B cell (primary cell): ENCODE data around the gene TRPM2. TPM values are rescaled to one million over a fixed set of nuclear protein-coding genes. Genes with fewer than 3 reads are reported as not detected.

Experiments
- ATAC-seq: fragments of 200-7000 bp; cut with Tn5 transposase; one replicate; pipeline ENCODE4 v1.10.0; 2021; ENCODE audit warnings: low read depth, mild to moderate bottlenecking, moderate number of reproducible peaks, moderate library complexity
- CTCF ChIA-PET: fragments of 350-600 bp; sonication (Branson Sonifier 250); formaldehyde crosslinking; loops from one replicate; lab custom pipeline; 2021; ENCODE audit warnings: antibody characterized with exemption, inconsistent platforms; lab: Charles Lee
- POLR2A ChIA-PET: fragments of 350-600 bp; sonication (Branson Sonifier 250); formaldehyde crosslinking; loops from one replicate; lab custom pipeline; 2021; ENCODE audit warnings: antibody characterized with exemption; lab: Charles Lee
- DNase-seq: peaks from one replicate; pipeline ENCODE4 v3.0.0; 2013
- H2AFZ ChIP-seq: 2 replicates; pipeline ENCODE4 v1.6.1; 2012; ENCODE audit warnings: mild to moderate bottlenecking, low read depth, low read length; ENCODE audit not compliant: insufficient read depth, poor library complexity, severe bottlenecking
- H3K27ac ChIP-seq, 2 donors: 1 replicate in 1 of 2; 2 replicates in 1 of 2; pipeline ENCODE4 v1.5.1; 2012 to 2013; ENCODE audit warnings: low read length in 2 of 2, mild to moderate bottlenecking in 2 of 2, moderate library complexity in 1 of 2
- H3K27me3 ChIP-seq, 4 experiments: fragments of 200-600 bp in 1 of 4; sonication (generic) in 1 of 4; replicated peaks in 1 of 4; 1 replicate in 2 of 4; 2 replicates in 2 of 4; pipeline versions ENCODE4 v1.6.1 to v1.7.0; 2013 to 2016; ENCODE audit warnings: low read length in 3 of 4, mild to moderate bottlenecking in 2 of 4, mixed read lengths in 1 of 4, moderate library complexity in 1 of 4; ENCODE audit not compliant: insufficient read depth in 4 of 4, control insufficient read depth in 3 of 4; ENCODE audit errors: control extremely low read depth in 1 of 4
- H3K36me3 ChIP-seq, 2 experiments: replicated peaks in 1 of 2; 1 replicate in 1 of 2; 2 replicates in 1 of 2; pipeline versions ENCODE4 v1.6.1 to v1.7.1; 2013; ENCODE audit warnings: low read length in 1 of 2; ENCODE audit not compliant: insufficient read depth in 2 of 2, control insufficient read depth in 1 of 2; ENCODE audit errors: control extremely low read depth in 1 of 2, extremely low read depth in 1 of 2
- H3K4me1 ChIP-seq, 2 donors: fragments of 200-600 bp in 1 of 2; sonication (generic) in 1 of 2; 1 replicate in 1 of 2; 2 replicates in 1 of 2; pipeline versions ENCODE4 v1.5.1 to v1.6.1; 2013 to 2017; ENCODE audit warnings: low read length in 2 of 2; ENCODE audit not compliant: control insufficient read depth in 2 of 2, insufficient read depth in 2 of 2
- H3K4me2 ChIP-seq: replicated peaks from 2 replicates; pipeline ENCODE3; 2012; ENCODE audit warnings: mild to moderate bottlenecking, low read depth, low read length; ENCODE audit not compliant: poor library complexity, severe bottlenecking
- H3K4me3 ChIP-seq, 5 experiments: fragments of 200-600 bp in 1 of 5; sonication (generic) in 1 of 5; 1 replicate in 3 of 5; 2 replicates in 2 of 5; pipeline versions ENCODE4 v1.5.1 to v1.7.0; 2011 to 2016; ENCODE audit warnings: low read length in 4 of 5, mild to moderate bottlenecking in 4 of 5, low read depth in 2 of 5, control low read depth in 1 of 5, moderate library complexity in 1 of 5; ENCODE audit not compliant: insufficient read depth in 1 of 5; ENCODE audit errors: control extremely low read depth in 1 of 5, extremely low read depth in 1 of 5
- H3K79me2 ChIP-seq: fragments of 200-600 bp; sonication (generic); one replicate; pipeline ENCODE4 v1.6.0; 2016; ENCODE audit warnings: low read length; ENCODE audit not compliant: control insufficient read depth, insufficient read depth
- H3K9ac ChIP-seq: fragments of 200-600 bp; sonication (generic); 2 replicates; pipeline ENCODE4 v1.6.1; 2017; ENCODE audit warnings: mild to moderate bottlenecking, low read length, moderate library complexity
- H3K9me3 ChIP-seq, 3 donors: one replicate each; pipeline versions ENCODE4 v1.6.1 to v1.7.1; 2013; ENCODE audit warnings: low read length in 2 of 3; ENCODE audit not compliant: control insufficient read depth in 2 of 3, insufficient read depth in 1 of 3; ENCODE audit errors: control extremely low read depth in 1 of 3
- H4K20me1 ChIP-seq: 2 replicates; pipeline ENCODE4 v1.6.0; 2012; ENCODE audit warnings: mild to moderate bottlenecking, low read length; ENCODE audit not compliant: insufficient read depth, control insufficient read depth, poor library complexity, severe bottlenecking
- H3K27ac Mint-ChIP-seq: one replicate; pipeline ENCODE4 v1.8.0; 2021; ENCODE audit warnings: mixed read lengths
- H3K27me3 Mint-ChIP-seq: one replicate; pipeline ENCODE4 v1.8.0; 2021; ENCODE audit warnings: mixed read lengths
- H3K4me1 Mint-ChIP-seq: one replicate; pipeline ENCODE4 v1.8.0; 2021; ENCODE audit warnings: mixed read lengths
- H3K4me3 Mint-ChIP-seq: one replicate; pipeline ENCODE4 v1.8.0; 2021; ENCODE audit warnings: mixed read lengths
- H3K9me3 Mint-ChIP-seq: one replicate; pipeline ENCODE4 v1.8.0; 2022; ENCODE audit warnings: mixed read lengths; ENCODE audit not compliant: insufficient read depth
- CTCF ChIP-seq: fragments of 200-600 bp; IDR thresholded peaks from one replicate; pipeline ENCODE4 v1.8.0; 2022; ENCODE audit warnings: antibody characterized with exemption, mild to moderate bottlenecking
- EZH2 ChIP-seq: IDR thresholded peaks from 2 replicates; pipeline ENCODE4 v1.6.1; 2012; ENCODE audit warnings: borderline replicate concordance, low read depth, mild to moderate bottlenecking, moderate library complexity, low read length; ENCODE audit not compliant: insufficient read depth, poor library complexity, severe bottlenecking
- WGBS: methylation state at CpG from one replicate; pipeline ENCODE4 v1.1.5; 2013; ENCODE audit warnings: missing lambda C conversion rate; ENCODE audit not compliant: insufficient coverage; 5-methylcytosine and 5-hydroxymethylcytosine counted together
- intact Hi-C: fragments of 100-400 bp; cut with micrococcal nuclease; formaldehyde crosslinking; loops from one replicate; pipeline ENCODE4 v1.10.0; 2022
- polyA plus RNA-seq: library from polyadenylated mRNA; depleted of rRNA; stranded (reverse); fragments of >200 nt; gene quantifications from 2 replicates; pipeline ENCODE4 v1.2.3, GENCODE V29; 2012
- total RNA-seq, 2 donors: library from RNA; stranded (reverse); fragments of 120-200 nt in 1 of 2; gene quantifications; 1 replicate in 1 of 2; 2 replicates in 1 of 2; pipeline versions ENCODE4 v1.2.3 to v1.2.4, GENCODE V29; 2013 to 2022

Gene TRPM2
- total and polyA plus RNA-seq, 2 donors (not counting 1 experiment from before 2014, with no cell fraction given) = 1.6 to 8.4 TPM

- ChIA-PET CTCF (no interaction called here), POLR2A (no interaction called here)
- no peak for DNase-seq
- no peak overlapping the region for H3K4me3 Mint-ChIP-seq
- H3K4me2 ChIP-seq = no peak overlapping the region
- H3K27ac Mint-ChIP-seq = no peak overlapping the region
- no peaks in the 10 kb centered on the region for H3K79me2 ChIP-seq
- no peak overlapping the region for H3K4me3 ChIP-seq
- peaks cover 10 to 16% of the 10 kb centered on the region in 2 donors for H3K4me1 ChIP-seq
- intact Hi-C loops = no loop called here
- no peaks in the 10 kb centered on the region for H3K27me3 Mint-ChIP-seq
- no peak overlapping the region for H2AFZ ChIP-seq
- H3K9ac ChIP-seq = no peak overlapping the region
- TF ChIP-seq EZH2 (no peak), CTCF (no peak)
- H3K9me3 Mint-ChIP-seq = peaks cover 5% of the 10 kb centered on the region
- no peaks in the 10 kb centered on the region for H3K27me3 ChIP-seq
- no peak for ATAC-seq
- H3K9me3 ChIP-seq = peaks cover under 1 to 7% (median 6%) of the 10 kb centered on the region in 3 donors
- H3K36me3 ChIP-seq = no peaks in the 10 kb centered on the region
- H3K4me1 Mint-ChIP-seq = peaks cover 7% of the 10 kb centered on the region
- no peak overlapping the region for H3K27ac ChIP-seq
- no peaks in the 10 kb centered on the region for H4K20me1 ChIP-seq
- WGBS = 86% methylated on average over 18 of the region's 19 CpGs
These were observed 105.7 kb downstream of the TRPM2 start for GRCh38 chr21:44458971-44459711.

- Histone ChIP-seq H3K36me3 (no peaks in the 10 kb centered on the region), H2AFZ (no peak overlapping the region), H4K20me1 (no peaks in the 10 kb centered on the region), H3K9me3 (peaks cover 0 to 2% (median 0%) of the 10 kb centered on the region in 3 donors), H3K79me2 (no peaks in the 10 kb centered on the region), H3K27ac (no peak overlapping the region), H3K27me3 (no peaks in the 10 kb centered on the region), H3K9ac (no peak overlapping the region), H3K4me2 (no peak overlapping the region), H3K4me3 (no peak overlapping the region), H3K4me1 (peaks cover 7 to 11% of the 10 kb centered on the region in 2 donors)
- peaks cover 2% of the 10 kb centered on the region for H3K4me1 Mint-ChIP-seq
- DNase-seq (no peak), ATAC-seq (no peak)
- no peaks in the 10 kb centered on the region for H3K27me3 Mint-ChIP-seq
- no peak for TF ChIP-seq CTCF
- TF ChIP-seq EZH2 = no peak
- CTCF ChIA-PET = no interaction called here
- no peak overlapping the region for H3K4me3 Mint-ChIP-seq
- 79% methylated on average over 12 of the region's 14 CpGs for WGBS
- intact Hi-C loops = no loop called here
- H3K27ac Mint-ChIP-seq = no peak overlapping the region
- POLR2A ChIA-PET = no interaction called here
- no peaks in the 10 kb centered on the region for H3K9me3 Mint-ChIP-seq
These were observed 106.5 kb downstream of the TRPM2 start for GRCh38 chr21:44459712-44460440.
